ENCODE measurements around the gene RAPSN. TPM values are rescaled to one million over a fixed set of nuclear protein-coding genes. Genes with fewer than 3 reads are reported as not detected.

The RAPSN gene
- total and polyA plus RNA-seq, 2 donors (not counting 1 experiment from before 2014, with no cell fraction given): 0.17 TPM; not detected in 1

DNA sequence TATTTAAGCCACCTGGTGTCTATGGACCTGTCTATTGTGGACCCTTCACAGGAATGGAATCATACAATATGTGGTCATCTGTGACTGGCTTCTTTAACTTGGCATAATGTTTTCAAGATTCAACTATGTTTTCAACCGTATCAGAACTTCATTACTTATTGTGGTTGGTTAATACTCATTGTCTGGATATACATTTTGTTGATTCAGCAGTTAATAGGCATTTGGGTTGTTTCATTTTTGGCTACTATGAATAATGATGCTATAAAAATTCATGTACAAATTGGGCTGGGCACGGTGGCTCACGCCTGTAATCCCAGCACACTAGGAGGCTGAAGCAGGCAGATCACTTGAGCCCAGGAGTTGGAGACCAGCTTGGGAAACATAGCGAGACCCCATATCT, 2.5 kb upstream of the RAPSN start:
- no peak overlapping the region for H3K9ac ChIP-seq (ENCODE audit: insufficient read depth, low read length)
- no peak for DNase-seq (ENCODE audit: low read depth in 2 of 2)
- no peaks in the 10 kb centered on the region for H4K20me1 ChIP-seq (ENCODE audit: control insufficient read depth, extremely low read depth, insufficient read depth, low read length)
- no peaks in the 10 kb centered on the region for H3K36me3 ChIP-seq (ENCODE audit: control insufficient read depth, insufficient read depth, low read length)
- H3K79me2 ChIP-seq (ENCODE audit: control insufficient read depth, insufficient read depth, low read length): no peaks in the 10 kb centered on the region
- TF ChIP-seq EZH2 (IDR thresholded peaks at IDR 0.05; ENCODE audit: low read length, missing control alignments): no peak
- TF ChIP-seq, protein P1, sequence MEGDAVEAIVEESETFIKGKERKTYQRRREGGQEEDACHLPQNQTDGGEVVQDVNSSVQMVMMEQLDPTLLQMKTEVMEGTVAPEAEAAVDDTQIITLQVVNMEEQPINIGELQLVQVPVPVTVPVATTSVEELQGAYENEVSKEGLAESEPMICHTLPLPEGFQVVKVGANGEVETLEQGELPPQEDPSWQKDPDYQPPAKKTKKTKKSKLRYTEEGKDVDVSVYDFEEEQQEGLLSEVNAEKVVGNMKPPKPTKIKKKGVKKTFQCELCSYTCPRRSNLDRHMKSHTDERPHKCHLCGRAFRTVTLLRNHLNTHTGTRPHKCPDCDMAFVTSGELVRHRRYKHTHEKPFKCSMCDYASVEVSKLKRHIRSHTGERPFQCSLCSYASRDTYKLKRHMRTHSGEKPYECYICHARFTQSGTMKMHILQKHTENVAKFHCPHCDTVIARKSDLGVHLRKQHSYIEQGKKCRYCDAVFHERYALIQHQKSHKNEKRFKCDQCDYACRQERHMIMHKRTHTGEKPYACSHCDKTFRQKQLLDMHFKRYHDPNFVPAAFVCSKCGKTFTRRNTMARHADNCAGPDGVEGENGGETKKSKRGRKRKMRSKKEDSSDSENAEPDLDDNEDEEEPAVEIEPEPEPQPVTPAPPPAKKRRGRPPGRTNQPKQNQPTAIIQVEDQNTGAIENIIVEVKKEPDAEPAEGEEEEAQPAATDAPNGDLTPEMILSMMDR (conservative IDR thresholded peaks at IDR 0.05 in 1 of 2, IDR thresholded peaks at IDR 0.05 in 1 of 2; ENCODE audit: low read depth in 1 of 2, low read length in 2 of 2): no peak
- no peaks in the 10 kb centered on the region for H3K4me1 ChIP-seq (ENCODE audit: control insufficient read depth, extremely low read depth, insufficient read depth, low read length)
- H2AFZ ChIP-seq (ENCODE audit: low read length): no peak overlapping the region
- no peak overlapping the region for H3K27ac ChIP-seq (ENCODE audit: insufficient read depth, low read length)
- no peak overlapping the region for H3K4me3 ChIP-seq (replicated peaks in 1 of 4; ENCODE audit: control extremely low read depth in 1 of 4, insufficient read depth in 1 of 4, low read depth in 3 of 4, low read length in 4 of 4)
- no peak overlapping the region for H3K4me2 ChIP-seq (ENCODE audit: extremely low read depth, insufficient read depth, low read length)
- no peaks in the 10 kb centered on the region for H3K27me3 ChIP-seq (ENCODE audit: control insufficient read depth, insufficient read depth, low read length)
- H3K9me3 ChIP-seq (ENCODE audit: control insufficient read depth, insufficient read depth, low read depth, low read length): no peaks in the 10 kb centered on the region

- Histone ChIP-seq H4K20me1 (ENCODE audit: control insufficient read depth, extremely low read depth, insufficient read depth, low read length) (no peaks in the 10 kb centered on the region), H3K4me2 (ENCODE audit: extremely low read depth, insufficient read depth, low read length) (no peak overlapping the region), H3K27me3 (ENCODE audit: control insufficient read depth, insufficient read depth, low read length) (no peaks in the 10 kb centered on the region), H3K79me2 (ENCODE audit: control insufficient read depth, insufficient read depth, low read length) (no peaks in the 10 kb centered on the region), H3K36me3 (ENCODE audit: control insufficient read depth, insufficient read depth, low read length) (no peaks in the 10 kb centered on the region), H3K9me3 (ENCODE audit: control insufficient read depth, insufficient read depth, low read depth, low read length) (no peaks in the 10 kb centered on the region), H3K9ac (ENCODE audit: insufficient read depth, low read length) (no peak overlapping the region), H3K4me3 (replicated peaks in 1 of 4; ENCODE audit: control extremely low read depth in 1 of 4, insufficient read depth in 1 of 4, low read depth in 3 of 4, low read length in 4 of 4) (no peak overlapping the region), H2AFZ (ENCODE audit: low read length) (no peak overlapping the region), H3K27ac (ENCODE audit: insufficient read depth, low read length) (no peak overlapping the region), H3K4me1 (ENCODE audit: control insufficient read depth, extremely low read depth, insufficient read depth, low read length) (no peaks in the 10 kb centered on the region)
- TF ChIP-seq, protein P1 (conservative IDR thresholded peaks at IDR 0.05 in 1 of 2, IDR thresholded peaks at IDR 0.05 in 1 of 2; ENCODE audit: low read depth in 1 of 2, low read length in 2 of 2): no peak
- TF ChIP-seq EZH2 (IDR thresholded peaks at IDR 0.05; ENCODE audit: low read length, missing control alignments): no peak
- no peak for DNase-seq (ENCODE audit: low read depth in 2 of 2)
Measured at GRCh38 chr11:47449541-47449940, 605 bp upstream of the RAPSN start.

GRCh38 chr11:47447906-47448305, 1.0 kb downstream of the RAPSN start:
- H3K27ac ChIP-seq (ENCODE audit: insufficient read depth, low read length): no peak overlapping the region
- H3K4me2 ChIP-seq (ENCODE audit: extremely low read depth, insufficient read depth, low read length): no peak overlapping the region
- no peaks in the 10 kb centered on the region for H3K4me1 ChIP-seq (ENCODE audit: control insufficient read depth, extremely low read depth, insufficient read depth, low read length)
- no peaks in the 10 kb centered on the region for H3K27me3 ChIP-seq (ENCODE audit: control insufficient read depth, insufficient read depth, low read length)
- no peaks in the 10 kb centered on the region for H4K20me1 ChIP-seq (ENCODE audit: control insufficient read depth, extremely low read depth, insufficient read depth, low read length)
- TF ChIP-seq, protein P1 (conservative IDR thresholded peaks at IDR 0.05 in 1 of 2, IDR thresholded peaks at IDR 0.05 in 1 of 2; ENCODE audit: low read depth in 1 of 2, low read length in 2 of 2): no peak
- no peak for TF ChIP-seq EZH2 (IDR thresholded peaks at IDR 0.05; ENCODE audit: low read length, missing control alignments)
- no peak overlapping the region for H3K9ac ChIP-seq (ENCODE audit: insufficient read depth, low read length)
- no peaks in the 10 kb centered on the region for H3K79me2 ChIP-seq (ENCODE audit: control insufficient read depth, insufficient read depth, low read length)
- H3K9me3 ChIP-seq (ENCODE audit: control insufficient read depth, insufficient read depth, low read depth, low read length): no peaks in the 10 kb centered on the region
- no peak overlapping the region for H2AFZ ChIP-seq (ENCODE audit: low read length)
- no peak overlapping the region for H3K4me3 ChIP-seq (replicated peaks in 1 of 4; ENCODE audit: control extremely low read depth in 1 of 4, insufficient read depth in 1 of 4, low read depth in 3 of 4, low read length in 4 of 4)
- DNase-seq (ENCODE audit: low read depth in 2 of 2): no peak
- no peaks in the 10 kb centered on the region for H3K36me3 ChIP-seq (ENCODE audit: control insufficient read depth, insufficient read depth, low read length)

All from fibroblast of lung (primary cell).